ENCODE results near the gene PRKN.

GRCh38 chr6:161663682-161664081 is 1063.9 kb downstream of the PRKN start:
- TF ChIP-seq CTCF (IDR thresholded peaks at IDR 0.05) (no peak), POLR2A (IDR thresholded peaks at IDR 0.05) (no peak)
